GM23338 (cell line): ENCODE measurements around the gene RTN4RL1. TPM values are rescaled to one million over a fixed set of nuclear protein-coding genes. Genes with fewer than 3 reads are reported as not detected.
A peak's percentile ranks its signal among the peaks of the same experiment; 100 is the strongest.

ENCODE experiments used
- ATAC-seq: fragments of 200-7000 bp; cut with Tn5 transposase; 3 replicates; pipeline ENCODE4 v1.9.1; 2020
- DNase-seq: peaks from one replicate; pipeline ENCODE4 v3.0.0-alpha.2; 2015; ENCODE audit warnings: low spot score
- H2AFZ ChIP-seq: fragments of 200-600 bp; sonication (generic); 2 replicates; pipeline ENCODE4 v1.8.0; 2016; ENCODE audit warnings: antibody characterized with exemption, mild to moderate bottlenecking, moderate library complexity
- H3F3A ChIP-seq: fragments of 200-600 bp; sonication (generic); replicated peaks from 2 replicates; pipeline ENCODE4 v1.8.0; 2017; ENCODE audit warnings: antibody characterized with exemption, mixed run types, low read depth
- H3K27ac ChIP-seq: fragments of 200-600 bp; sonication (generic); 2 replicates; pipeline ENCODE4 v1.6.1; 2016; ENCODE audit warnings: low read depth
- H3K27me3 ChIP-seq: fragments of 200-600 bp; sonication (generic); 2 replicates; pipeline ENCODE4 v1.8.0; 2016; ENCODE audit warnings: mild to moderate bottlenecking, mixed run types, moderate library complexity; ENCODE audit not compliant: insufficient read depth
- H3K36me3 ChIP-seq: fragments of 200-600 bp; sonication (generic); 2 replicates; pipeline ENCODE4 v1.8.0; 2016; ENCODE audit warnings: mild to moderate bottlenecking; ENCODE audit not compliant: insufficient read depth
- H3K4me1 ChIP-seq: fragments of 200-600 bp; sonication (generic); 2 replicates; pipeline ENCODE4 v1.8.0; 2016; ENCODE audit warnings: mild to moderate bottlenecking, moderate library complexity; ENCODE audit not compliant: insufficient read depth
- H3K4me2 ChIP-seq: fragments of 200-600 bp; sonication (generic); 2 replicates; pipeline ENCODE4 v1.7.1; 2017; ENCODE audit warnings: mixed run types
- H3K4me3 ChIP-seq: fragments of 200-600 bp; sonication (generic); 2 replicates; pipeline ENCODE4 v1.6.1; 2016; ENCODE audit warnings: mixed run types
- H3K79me2 ChIP-seq: fragments of 200-600 bp; sonication (generic); replicated peaks from 2 replicates; pipeline ENCODE4 v1.8.0; 2017; ENCODE audit warnings: mild to moderate bottlenecking; ENCODE audit not compliant: insufficient read depth
- H3K9me2 ChIP-seq: fragments of 200-600 bp; sonication (generic); 2 replicates; pipeline ENCODE4 v1.8.0; 2017; ENCODE audit not compliant: insufficient read depth
- H4K20me1 ChIP-seq: fragments of 200-600 bp; sonication (generic); replicated peaks from 2 replicates; pipeline ENCODE4 v1.8.0; 2017; ENCODE audit warnings: mild to moderate bottlenecking; ENCODE audit not compliant: insufficient read depth
- H3K27ac Mint-ChIP-seq: 2 replicates; pipeline ENCODE4 v1.8.0; 2020; ENCODE audit warnings: inconsistent platforms, mild to moderate bottlenecking, moderate library complexity, mixed read lengths
- H3K27me3 Mint-ChIP-seq: 3 replicates; pipeline ENCODE4 v1.8.0; 2022; ENCODE audit warnings: low read depth, mild to moderate bottlenecking, moderate library complexity, mixed read lengths, inconsistent platforms; ENCODE audit not compliant: insufficient read depth, poor library complexity
- H3K36me3 Mint-ChIP-seq: 3 replicates; pipeline ENCODE4 v1.8.0; 2021; ENCODE audit warnings: low read depth, mild to moderate bottlenecking, inconsistent platforms, moderate library complexity, mixed read lengths
- H3K4me1 Mint-ChIP-seq: 3 replicates; pipeline ENCODE4 v1.8.0; 2020; ENCODE audit warnings: mild to moderate bottlenecking, inconsistent platforms, mixed read lengths
- H3K4me3 Mint-ChIP-seq: 3 replicates; pipeline ENCODE4 v1.8.0; 2021; ENCODE audit warnings: moderate library complexity, mild to moderate bottlenecking, inconsistent platforms, mixed read lengths
- H3K9me3 Mint-ChIP-seq: 3 replicates; pipeline ENCODE4 v1.8.0; 2020; ENCODE audit warnings: moderate library complexity, mild to moderate bottlenecking, inconsistent platforms, mixed read lengths
- CTCF ChIP-seq, 2 experiments: fragments of 200-600 bp in 1 of 2; sonication (generic) in 1 of 2; conservative IDR thresholded peaks; 2 replicates each; pipeline versions ENCODE4 v1.5.1 to v1.6.1; 2016 to 2017; ENCODE audit warnings: antibody characterized with exemption in 2 of 2, low read depth in 2 of 2, mild to moderate bottlenecking in 2 of 2, moderate library complexity in 1 of 2
- JUNB ChIP-seq: IDR thresholded peaks from one replicate; pipeline ENCODE4 v1.6.1; 2016; ENCODE audit warnings: antibody characterized with exemption; ENCODE audit not compliant: unreplicated experiment
- NANOG ChIP-seq: IDR thresholded peaks from 2 replicates; pipeline ENCODE4 v1.6.1; 2016; ENCODE audit warnings: antibody characterized with exemption, borderline replicate concordance
- POLR2AphosphoS5 ChIP-seq: IDR thresholded peaks from 2 replicates; pipeline ENCODE4 v1.6.1; 2016; ENCODE audit warnings: antibody characterized with exemption, low read depth
- STAT1 ChIP-seq: IDR thresholded peaks from one replicate; pipeline ENCODE4 v1.6.1; 2016; ENCODE audit warnings: antibody characterized with exemption; ENCODE audit not compliant: unreplicated experiment
- ZNF114 ChIP-seq: fragments of 250-450 bp; sonication (Bioruptor Pico); IDR thresholded peaks from 2 replicates; pipeline ENCODE4 v1.5.0; 2020; ENCODE audit warnings: mild to moderate bottlenecking, moderate library complexity
- ZNF462 ChIP-seq: fragments of 250-450 bp; sonication (Bioruptor Pico); IDR thresholded peaks from 2 replicates; pipeline ENCODE4 v1.5.0; 2020; ENCODE audit warnings: mild to moderate bottlenecking, moderate library complexity
- polyA plus RNA-seq: library from polyadenylated mRNA; unstranded; fragments of >200 nt; fragmentation: Nextera tagmentation; extraction: Ambion mirVana; gene quantifications from 2 replicates; pipeline ENCODE4 v1.2.1, GENCODE V29; 2016
- total RNA-seq: library from RNA; depleted of rRNA; stranded (reverse); fragments of >200 nt; shearing (Covaris generic); gene quantifications from 2 replicates; pipeline ENCODE4 v1.2.3, GENCODE V29; 2014

The RTN4RL1 gene
- total and polyA plus RNA-seq, 2 experiments from 2014 or later = 0.17 TPM; not detected in 1

GRCh38 chr17:1943436-1943831 is 81.7 kb downstream of the RTN4RL1 start (continued):
- no peak for TF ChIP-seq ZNF462
- no peak for TF ChIP-seq STAT1
- no peak for TF ChIP-seq JUNB

GRCh38 chr17:1942666-1943435 is 82.3 kb downstream of the RTN4RL1 start:
- Histone ChIP-seq H3K27me3 (no peaks in the 10 kb centered on the region), H3K27ac (no peak overlapping the region), H3K9me2 (no peaks in the 10 kb centered on the region), H3K36me3 (no peaks in the 10 kb centered on the region), H3K4me2 (no peak overlapping the region), H4K20me1 (no peaks in the 10 kb centered on the region), H3K79me2 (no peaks in the 10 kb centered on the region), H2AFZ (no peak overlapping the region), H3K4me3 (no peak overlapping the region), H3K4me1 (no peaks in the 10 kb centered on the region), H3F3A (no peaks in the 10 kb centered on the region)
- TF ChIP-seq NANOG (no peak), ZNF462 (no peak), ZNF114 (CRISPR knock-in tag) (no peak), CTCF (conservative IDR thresholded peaks at IDR 0.05; ENCODE audit: low read depth in 2 of 2) (0 out of 4 replicates have a peak, but pooled peaks of 1 of the 2 experiments have one; percentile 4), POLR2AphosphoS5 (no peak)
- H3K4me1 Mint-ChIP-seq = peaks cover 5% of the 10 kb centered on the region; the same call in 2 of the 3 replicates
- no peaks in the 10 kb centered on the region; the same call in 1 of the 3 replicates for H3K9me3 Mint-ChIP-seq
- DNase-seq (no peak), ATAC-seq (no peak)
- H3K27me3 Mint-ChIP-seq = peaks cover 14% of the 10 kb centered on the region
- H3K36me3 Mint-ChIP-seq = no peaks in the 10 kb centered on the region
- no peak overlapping the region for H3K4me3 Mint-ChIP-seq
- H3K27ac Mint-ChIP-seq = no peak overlapping the region
